CD4-positive, alpha-beta T cell treated with Interleukin-6 at 100 ng/mL for 8 hours (primary cell): ENCODE measurements around the gene OCIAD1.
"Not testable (repeated sequence)": the region's sequence is repeated elsewhere in the genome, so short reads cannot be mapped to it uniquely, and the experiment has no call there.

Source experiments
- DNase-seq: peaks from one replicate; pipeline ENCODE4 v3.0.0-alpha.2; 2020; ENCODE audit warnings: mixed read lengths, low spot score

OCIAD1 gene

DNA sequence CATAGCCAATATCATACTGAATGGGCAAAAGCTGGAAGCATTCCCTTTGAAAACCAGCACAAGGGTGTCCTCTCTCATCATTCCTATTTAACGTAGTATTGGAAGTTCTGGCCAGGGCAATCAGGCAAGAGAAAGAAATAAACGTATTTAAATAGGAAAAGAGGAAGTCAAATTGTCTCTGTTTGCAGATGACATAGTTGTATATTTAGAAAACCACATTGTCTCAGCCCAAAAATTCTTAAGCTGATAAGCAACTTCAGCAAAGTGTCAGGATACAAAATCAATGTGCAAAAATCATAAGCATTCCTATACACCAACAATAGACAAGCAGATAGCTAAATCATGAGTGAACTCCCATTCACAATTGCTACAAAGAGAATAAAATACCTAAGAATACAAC lies 9.5 kb upstream of the OCIAD1 start:
- DNase-seq = not testable (repeated sequence)

DNA sequence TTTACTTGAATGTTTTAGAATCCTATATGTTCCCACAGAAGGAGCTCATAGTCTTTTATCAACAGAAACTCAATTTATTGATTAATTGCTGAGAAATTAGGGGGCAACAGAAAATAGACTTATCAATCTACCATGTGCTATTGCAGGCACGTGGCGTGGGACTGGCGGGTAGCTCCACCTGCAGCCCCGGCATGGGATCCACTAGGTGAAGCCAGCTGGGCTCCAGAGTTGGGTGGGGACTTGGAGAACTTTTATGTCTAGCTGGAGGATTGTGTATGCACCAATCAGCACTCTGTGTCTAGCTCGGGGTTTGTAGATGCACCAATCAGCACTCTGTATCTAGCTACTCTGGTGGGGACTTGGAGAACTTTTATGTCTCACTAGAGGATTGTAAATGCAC lies 3.3 kb upstream of the OCIAD1 start:
- no peak for DNase-seq

DNA sequence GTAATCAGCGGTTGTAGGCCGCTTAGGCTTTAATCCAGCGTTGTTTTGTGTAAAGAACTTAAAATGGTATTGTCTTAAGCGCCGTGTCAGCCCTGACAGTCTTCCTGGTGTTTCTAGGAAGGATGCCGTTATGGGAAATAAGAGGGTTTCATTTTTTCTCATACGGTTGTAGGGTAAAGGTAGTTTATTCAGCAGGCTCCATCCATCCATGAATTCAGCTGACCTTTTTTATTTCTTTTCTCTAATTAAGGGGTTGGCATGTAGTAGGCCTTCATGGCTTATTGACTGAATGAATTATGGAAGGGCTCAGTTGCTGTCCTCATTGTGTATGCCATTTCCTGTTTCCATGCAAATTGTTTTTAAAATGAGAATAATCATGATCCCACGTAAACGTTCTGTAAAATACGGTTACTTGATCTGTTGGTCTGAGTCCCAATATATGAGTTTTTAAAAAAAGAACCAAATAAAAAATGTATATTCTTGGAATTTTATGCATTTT lies 693 bp downstream of the OCIAD1 start:
- no peak for DNase-seq

DNA sequence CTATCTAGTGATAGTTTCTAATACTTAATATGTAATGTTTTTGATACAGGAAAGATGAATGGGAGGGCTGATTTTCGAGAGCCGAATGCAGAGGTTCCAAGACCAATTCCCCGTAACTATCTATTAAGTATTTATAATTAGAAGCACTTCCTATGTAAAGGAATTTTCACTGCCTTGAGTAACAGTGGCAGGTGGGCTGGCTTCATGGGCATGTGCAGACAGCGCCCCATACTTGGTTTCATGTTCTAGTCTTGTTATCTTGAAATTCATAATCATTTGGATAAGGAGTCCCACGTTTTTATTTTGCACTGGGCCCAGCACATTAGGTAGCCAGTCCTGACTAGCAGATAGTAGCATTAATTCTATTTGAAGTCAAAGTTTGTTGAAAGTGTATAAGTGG lies 1.7 kb downstream of the OCIAD1 start:
- DNase-seq = no peak

DNA sequence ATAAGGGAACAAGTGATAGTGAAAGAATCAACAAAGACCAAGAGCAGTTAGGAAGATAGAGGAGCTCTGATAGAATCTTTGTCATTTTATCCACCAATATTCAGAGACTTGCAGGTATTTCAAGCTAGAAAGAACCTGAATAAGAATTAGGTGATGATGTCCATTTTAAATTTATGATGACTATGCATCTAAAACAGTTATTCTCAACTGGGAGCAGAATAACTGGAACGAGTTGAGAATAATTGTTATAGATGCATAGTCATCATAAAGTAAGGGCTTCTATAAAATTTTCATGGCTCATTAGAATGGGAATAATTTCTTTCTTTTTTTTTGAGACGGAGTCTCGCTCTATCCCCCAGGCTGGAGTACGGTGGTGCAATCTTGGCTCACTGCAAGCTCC lies 5.8 kb downstream of the OCIAD1 start:
- DNase-seq = no peak

DNA sequence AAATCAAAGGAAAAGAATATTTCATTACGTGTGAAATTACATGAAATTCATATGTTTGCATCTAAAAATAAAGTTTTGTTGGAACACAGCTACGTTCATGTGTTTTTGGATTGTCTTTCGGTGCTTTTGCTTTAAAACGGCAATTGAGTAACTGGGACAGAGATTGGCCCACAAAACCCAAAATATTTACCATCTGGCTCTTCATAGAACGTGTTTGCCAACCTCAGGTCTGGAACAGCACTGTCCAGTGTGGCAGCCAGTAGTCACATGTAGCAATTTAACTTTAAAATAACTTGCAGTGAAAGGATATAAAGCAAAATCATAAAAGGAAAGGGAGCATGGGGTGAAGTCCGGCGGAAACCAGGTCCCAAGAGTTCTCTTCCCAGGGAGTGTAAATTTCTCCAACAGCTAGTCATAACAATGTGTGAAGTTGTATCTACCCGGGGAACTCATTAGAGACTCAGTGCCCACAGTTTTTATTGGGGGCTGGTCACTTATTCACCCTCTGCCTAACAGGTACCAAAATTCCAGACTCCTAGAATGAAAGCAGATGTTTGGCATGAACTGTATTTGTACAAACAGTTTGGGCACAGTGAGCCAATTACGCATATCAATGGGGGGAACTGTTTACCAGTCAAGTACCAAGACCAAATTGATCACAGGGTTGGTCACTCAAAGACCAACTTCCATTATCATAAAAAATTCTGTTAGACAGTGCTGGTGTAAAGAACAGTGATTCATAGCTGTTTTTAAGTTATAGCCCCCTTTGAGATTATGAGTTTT lies 10.3 kb downstream of the OCIAD1 start:
- DNase-seq = no peak

DNA sequence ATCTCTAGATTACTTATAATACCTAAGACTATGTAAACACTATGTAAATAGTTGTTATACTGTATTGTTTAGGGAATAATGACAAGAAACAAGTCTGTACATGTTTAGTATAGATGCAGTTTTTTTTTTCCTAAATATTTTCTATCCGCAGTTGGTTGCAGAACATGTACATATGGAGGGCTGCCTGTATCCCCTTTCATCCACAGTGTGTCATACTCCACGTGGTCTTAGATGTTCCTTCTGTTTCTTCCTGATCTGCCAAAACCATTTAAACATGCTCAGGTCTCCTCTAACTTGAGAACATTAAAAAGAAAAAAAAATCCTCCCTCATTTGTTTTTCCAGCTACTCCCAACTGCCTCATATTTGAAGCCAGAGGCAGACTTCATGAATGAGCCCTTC lies 14.0 kb downstream of the OCIAD1 start:
- DNase-seq = no peak

DNA sequence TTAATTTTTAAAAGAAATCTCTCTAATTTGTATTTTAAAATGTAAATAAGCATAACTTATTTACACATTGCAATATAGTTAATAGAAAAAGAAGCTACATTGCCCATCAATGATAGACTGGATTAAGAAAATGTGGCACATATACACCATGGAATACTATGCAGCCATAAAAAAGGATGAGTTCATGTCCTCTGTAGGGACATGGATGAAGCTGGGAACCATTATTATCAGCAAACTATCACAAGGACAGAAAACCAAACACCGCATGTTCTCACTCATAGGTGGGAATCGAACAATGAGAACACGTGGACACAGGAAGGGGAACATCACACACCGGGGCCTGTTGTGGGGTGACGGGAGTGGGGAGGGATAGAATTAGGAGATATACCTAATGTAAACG lies 17.9 kb downstream of the OCIAD1 start:
- DNase-seq = not testable (repeated sequence)

DNA sequence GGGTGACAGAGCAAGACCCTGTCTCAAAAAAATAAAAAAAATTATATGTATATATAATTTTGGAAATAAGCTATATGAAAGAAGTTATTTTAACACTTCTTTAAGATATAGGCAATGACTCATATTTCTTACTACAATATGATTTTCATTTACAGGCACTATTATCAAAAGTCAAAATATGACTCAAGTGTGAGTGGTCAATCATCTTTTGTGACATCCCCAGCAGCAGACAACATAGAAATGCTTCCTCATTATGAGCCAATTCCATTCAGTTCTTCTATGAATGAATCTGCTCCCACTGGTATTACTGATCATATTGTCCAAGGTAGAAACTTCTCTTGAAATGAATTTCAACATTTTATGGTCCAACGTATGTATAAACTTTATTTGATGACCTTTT lies 20.8 kb downstream of the OCIAD1 start:
- DNase-seq = no peak

DNA sequence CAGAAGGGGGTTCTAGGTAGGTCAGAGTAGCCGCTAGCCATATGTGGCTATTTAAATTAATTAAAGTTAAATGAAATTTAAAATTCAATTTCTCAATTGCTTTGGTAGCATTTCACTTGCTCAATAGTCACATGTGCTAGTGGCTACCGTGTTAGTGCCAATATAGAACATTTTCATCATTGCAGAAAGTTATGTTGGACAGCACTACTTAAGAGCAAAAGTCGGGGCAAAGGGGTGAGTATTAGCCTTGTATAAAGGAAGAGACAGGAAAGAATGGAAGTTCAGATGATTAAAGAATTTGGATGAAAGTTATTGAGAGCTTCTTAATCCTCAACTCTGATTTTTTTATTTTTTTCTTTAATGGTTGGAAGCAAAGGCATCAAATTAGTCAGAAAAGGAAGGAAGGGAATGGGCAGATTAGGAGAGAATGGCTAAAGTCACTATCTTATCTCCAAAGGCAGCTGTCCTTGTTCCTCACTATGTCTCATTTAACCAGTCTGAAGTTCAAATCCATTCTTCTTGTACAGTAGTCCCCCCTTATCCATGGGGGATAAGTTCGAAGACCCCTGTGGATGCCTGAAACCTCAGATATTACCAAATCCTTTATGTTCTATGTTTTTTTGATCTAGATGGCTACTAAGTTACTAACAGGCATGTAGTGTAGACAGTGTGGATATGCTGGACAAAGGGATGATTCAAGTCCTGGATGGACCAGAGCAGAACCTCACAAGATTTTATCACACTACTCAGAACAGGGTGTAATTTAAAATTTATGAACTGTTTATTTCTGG lies 22.9 kb downstream of the OCIAD1 start:
- no peak for DNase-seq

DNA sequence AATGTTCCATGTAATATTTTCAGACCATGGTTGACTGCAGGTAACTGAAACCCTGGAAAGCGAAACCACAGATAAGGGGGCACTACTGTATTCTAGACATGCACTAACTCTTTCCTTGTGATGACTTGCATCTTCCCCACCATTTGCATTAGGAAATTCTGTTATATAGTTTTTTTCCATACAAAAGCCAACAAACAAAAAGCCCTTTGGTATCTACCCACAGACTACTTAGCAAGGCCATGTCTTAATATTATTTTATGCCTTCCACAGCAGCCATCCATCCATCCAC lies 23.5 kb downstream of the OCIAD1 start:
- no peak for DNase-seq

DNA sequence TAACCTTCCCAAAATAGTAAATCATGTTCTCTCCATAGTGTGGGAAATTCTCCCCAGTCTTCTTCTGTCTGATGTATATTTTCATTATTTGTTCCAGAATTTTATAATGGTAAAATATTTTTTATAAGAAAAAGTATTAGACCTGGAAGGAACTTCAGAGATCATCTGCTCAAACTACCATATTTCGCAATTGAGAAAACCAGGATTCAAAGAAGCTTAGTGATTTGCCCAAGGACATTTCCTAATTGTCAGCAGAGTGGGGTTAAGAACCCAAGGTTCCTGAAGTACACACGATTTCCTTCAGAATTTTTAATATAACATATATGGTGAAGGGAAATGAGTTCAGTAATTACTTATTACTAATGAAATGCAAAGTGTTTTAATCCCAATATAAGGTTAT lies 24.1 kb downstream of the OCIAD1 start:
- no peak for DNase-seq

DNA sequence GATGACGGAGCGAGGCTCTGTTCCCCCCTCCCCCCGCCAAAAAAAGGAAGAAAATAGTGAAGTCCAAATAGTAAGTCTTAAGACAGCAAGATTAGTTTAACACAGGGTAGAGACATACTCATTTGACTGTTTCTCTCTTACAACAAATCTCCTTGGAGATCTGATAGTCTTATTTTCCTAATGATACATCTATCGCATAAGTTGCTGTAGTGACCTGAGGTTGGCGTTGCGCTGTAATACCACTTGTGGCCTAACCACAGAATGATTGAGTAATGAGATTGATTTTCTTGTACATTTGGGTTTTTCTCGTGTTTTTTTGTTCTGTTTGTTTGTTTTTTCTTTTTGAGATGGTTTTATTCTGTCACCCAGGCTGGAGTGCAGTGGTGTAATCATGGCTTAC lies 27.2 kb downstream of the OCIAD1 start:
- DNase-seq = no peak

DNA sequence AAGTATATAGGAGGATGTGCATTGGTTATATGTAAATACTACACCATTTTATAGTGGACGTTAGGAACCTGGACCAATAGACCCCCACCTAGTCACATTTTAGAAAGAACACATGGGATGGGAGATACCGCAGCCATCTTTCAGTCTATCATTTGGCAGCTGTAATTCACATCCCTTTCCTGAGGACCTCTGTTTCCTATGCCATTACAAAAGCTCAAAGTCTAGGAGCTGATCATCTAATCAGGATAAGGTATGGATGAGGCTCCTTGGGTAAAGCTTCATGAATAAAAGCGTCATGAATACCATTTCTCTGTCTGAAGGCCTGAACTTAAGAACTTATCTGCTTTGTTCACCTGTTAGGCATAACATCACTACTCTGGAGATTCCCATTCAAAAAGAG lies 31.1 kb downstream of the OCIAD1 start:
- no peak for DNase-seq

DNA sequence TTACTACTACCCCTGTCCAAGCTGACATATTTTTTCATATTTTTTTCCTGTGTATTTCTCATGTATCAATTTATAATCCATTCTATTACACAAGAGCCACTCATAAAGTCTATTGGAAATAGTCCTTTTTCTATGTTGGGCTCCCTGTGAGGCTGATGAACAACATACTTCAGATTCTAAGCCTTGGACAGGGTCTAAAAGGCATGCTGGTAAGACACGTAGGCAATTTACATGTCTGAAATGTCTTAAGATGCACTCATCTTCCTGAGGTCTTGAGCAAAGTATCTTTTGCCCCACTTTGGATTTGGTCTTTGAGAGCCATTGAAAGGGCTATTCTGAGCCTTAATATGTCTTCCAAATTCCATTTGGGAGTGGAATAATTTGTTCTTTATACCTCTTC lies 31.8 kb downstream of the OCIAD1 start:
- DNase-seq = no peak

DNA sequence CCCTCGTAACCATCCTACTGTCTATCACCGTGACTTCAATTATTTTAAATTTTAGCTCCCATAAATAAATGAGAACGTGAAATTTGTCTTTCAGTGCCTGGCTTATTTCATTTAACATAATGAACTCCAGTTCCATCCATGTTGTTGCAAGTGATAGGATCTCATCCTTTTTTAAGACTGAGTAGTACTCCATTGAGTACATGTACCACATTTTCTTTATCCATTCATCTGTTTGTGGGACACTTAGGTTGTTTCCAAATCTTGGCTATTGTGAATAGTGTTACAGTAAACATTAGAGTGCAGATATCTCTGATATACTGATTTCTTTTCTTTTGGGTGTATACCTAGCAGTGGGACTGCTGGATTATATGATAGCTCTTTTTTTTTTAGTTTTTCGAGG lies 32.8 kb downstream of the OCIAD1 start:
- no peak for DNase-seq

DNA sequence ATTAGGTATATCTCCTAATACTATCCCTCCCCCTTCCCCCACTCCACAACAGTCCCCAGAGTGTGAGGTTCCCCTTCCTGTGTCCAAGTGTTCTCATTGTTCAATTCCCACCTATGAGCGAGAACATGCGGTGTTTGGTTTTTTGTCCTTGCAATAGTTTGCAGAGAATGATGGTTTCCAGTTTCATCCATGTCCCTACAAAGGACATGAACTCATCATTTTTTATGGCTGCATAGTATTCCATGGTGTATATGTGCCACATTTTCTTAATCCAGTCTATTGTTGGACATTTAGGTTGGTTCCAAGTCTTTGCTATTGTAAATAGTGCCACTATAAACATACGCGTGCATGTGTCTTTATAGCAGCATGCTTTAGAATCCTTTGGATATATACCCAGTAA lies 33.8 kb downstream of the OCIAD1 start:
- not testable (repeated sequence) for DNase-seq

DNA sequence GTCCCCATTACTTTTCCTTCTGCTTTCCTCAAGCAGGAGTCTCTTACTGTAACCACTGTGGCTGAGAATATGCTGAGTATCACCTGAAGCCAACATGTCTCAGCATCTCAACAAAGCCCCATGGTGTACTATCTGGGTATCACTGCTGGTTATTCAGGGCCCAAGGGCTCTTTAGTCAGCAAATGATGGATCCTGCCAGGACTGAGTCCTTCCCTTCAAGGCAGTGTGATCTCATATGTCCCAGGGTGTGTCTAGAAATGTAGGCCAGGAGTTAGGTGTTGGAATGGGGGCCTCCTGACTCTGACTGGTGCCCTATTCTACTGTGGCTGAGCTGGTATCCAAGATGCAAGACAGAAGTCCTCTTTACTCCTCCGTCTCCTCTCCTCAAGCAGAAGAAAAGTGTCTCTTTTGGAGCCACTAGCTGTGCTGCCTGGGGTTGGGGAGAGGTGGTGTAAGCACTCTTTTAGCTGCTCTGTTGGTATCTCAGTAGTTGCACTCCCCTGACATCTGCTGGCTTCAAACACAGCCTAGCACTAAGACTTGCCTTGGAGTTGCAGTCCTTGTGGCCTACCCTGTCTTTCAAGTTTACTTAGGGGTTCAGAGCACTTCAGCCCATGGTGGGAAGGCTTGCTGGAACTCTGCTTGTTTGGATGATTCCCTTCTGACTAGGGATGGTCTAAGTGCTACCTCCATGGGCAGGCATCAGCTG lies 47.1 kb downstream of the OCIAD1 start:
- DNase-seq = no peak

DNA sequence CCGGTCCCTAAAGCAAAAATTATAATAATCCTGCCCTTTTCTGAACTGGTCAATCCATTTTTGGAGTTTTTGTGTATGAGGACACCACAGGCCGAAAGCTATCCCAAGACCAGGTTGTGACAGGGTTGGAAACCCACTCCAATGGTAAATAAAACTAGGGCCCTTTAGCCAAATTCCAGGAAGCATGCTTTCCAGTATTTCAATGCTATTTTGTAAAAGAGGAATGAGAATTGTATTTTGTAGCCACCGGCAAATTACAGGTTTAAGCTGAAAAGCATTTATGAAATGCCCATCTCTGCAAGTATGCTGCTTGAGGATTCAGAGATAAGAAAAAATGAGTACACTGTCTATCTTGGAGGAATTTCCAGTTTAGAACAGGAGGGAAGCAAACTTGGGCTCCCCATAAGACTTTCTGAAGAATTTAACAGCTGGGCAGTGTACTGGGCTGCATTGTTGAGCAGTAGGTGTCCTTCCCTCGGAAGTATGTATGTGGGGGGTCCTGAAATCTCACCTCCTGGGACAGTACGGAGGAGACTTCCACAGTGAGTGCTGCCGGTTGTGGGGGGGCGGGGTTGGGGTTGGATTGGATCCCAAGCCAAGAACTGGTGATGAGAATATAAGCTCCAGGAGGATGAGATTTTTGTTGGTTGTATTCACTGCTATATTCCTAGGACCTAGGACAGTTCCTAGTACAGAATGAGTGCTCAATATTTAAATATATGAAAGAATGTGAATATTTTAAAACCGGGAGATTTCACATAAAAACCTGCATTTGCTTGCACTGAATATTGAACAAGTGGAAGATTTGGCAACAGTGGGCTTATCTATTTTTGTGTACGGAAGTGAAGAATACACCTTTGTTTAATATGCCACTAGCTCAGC lies 48.9 kb downstream of the OCIAD1 start:
- DNase-seq = no peak

DNA sequence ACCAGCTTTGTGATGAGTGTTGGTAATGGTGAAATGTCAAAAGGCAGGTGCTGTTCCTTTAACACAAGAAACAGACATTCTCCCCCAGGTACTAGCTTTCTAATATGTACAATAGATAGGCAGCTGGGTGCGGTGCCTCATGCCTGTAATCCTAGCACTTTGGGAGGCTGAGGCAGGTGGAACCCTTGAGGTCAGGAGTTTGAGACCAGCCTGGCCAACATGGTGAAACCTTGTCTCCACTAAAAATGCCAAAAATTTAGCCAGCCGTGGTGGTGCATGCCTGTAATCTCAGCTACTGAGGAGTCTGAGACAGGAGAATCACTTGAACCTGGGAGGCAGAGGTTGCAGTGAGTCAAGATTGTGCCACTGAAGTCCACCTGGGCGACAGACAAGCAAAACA lies 50.8 kb downstream of the OCIAD1 start:
- not testable (repeated sequence) for DNase-seq

DNA sequence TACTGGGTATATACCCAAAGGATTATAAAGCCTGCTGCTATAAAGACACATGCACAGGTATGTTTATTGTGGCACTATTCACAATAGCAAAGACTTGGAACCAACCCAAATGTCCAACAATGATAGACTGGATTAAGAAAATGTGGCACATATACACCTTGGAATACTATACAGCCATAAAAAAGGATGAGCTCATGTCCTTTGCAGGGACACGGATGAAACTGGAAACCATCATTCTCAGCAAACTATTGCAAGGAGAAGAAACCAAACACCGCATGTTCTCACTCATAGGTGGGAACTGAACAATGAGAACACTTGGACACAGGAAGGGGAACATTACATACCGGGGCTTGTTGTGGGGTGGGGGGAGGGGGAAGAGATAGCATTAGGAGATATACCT lies 58.9 kb downstream of the OCIAD1 start:
- not testable (repeated sequence) for DNase-seq

DNA sequence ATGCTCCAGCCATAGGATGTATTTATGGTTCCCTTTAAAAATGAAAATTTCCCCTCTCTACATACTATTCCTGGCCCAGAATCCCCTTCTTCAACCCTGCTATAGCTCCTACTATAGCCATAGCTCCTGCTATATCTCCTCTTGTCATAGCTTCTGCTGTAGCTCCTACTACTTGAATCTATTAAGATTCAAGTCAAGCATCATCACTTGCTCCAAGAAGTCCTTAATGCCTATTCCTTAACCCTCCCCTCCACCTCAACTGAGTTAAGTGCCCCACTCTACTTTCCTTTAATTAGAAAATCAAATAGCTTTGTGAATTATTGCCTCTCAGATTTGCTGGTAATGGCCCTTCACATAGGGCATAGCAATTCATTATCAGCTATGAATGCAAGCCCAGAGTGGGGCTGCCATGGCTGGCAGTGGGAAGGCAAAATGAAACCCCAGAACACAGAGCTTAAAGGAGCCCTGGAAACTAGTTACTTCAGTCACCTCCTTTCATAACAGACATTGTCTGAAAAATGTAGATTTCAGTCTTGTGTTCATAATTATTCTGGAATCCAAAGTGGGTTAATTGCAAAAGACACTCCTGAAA lies 60.2 kb downstream of the OCIAD1 start:
- DNase-seq = no peak
